GM21526 (cell line): ENCODE results near the gene POGLUT3.

Experiments
- ATAC-seq: cut with Tn5 transposase; IDR thresholded peaks from one replicate; pipeline ENCODE4 v1.9.1; 2021; ENCODE audit warnings: moderate library complexity; ENCODE audit not compliant: unreplicated experiment, low FRiP score

POGLUT3 gene

DNA sequence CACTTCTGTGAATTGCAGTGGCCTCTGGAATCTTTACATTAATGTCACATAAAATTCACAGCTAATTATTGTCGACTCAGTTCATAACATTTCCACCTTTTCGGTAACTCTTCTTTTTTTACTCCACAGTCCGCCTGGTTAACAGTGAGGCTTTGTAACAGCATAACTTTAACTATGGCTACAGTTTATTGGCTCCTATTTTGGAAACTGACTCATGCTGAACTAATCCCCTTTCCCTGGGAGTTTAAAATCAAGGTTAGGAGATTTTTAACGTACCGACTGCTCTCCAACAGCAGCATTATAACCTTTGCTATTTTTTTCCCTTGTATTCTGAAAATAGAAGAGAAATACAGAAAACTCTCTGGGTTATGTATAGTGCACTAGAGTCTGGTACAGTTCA lies 3.2 kb upstream of the POGLUT3 start:
- ATAC-seq, result no peak

DNA sequence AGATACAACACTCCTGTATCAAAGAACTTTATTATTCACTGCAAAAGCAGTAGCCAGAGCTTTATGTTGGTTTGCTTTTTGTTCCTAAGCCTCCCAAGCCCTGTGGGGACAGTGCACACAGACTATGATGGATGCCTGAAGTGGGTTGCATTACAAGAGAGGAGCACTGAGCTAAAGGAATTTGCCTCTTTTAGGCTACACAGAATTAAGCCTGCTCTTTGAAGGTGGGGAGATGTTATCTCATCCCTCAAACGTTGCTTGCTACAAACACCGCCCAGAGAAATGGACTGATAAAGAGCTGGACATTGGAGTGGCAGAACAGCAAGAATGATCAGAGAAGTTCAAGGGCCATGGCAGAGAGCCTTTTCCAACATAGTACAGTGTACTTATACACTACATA lies 2.5 kb upstream of the POGLUT3 start:
- ATAC-seq, result no peak

- no peak for ATAC-seq
Observed at GRCh38 chr11:108500169-108500568, 2.0 kb upstream of the POGLUT3 start.

DNA sequence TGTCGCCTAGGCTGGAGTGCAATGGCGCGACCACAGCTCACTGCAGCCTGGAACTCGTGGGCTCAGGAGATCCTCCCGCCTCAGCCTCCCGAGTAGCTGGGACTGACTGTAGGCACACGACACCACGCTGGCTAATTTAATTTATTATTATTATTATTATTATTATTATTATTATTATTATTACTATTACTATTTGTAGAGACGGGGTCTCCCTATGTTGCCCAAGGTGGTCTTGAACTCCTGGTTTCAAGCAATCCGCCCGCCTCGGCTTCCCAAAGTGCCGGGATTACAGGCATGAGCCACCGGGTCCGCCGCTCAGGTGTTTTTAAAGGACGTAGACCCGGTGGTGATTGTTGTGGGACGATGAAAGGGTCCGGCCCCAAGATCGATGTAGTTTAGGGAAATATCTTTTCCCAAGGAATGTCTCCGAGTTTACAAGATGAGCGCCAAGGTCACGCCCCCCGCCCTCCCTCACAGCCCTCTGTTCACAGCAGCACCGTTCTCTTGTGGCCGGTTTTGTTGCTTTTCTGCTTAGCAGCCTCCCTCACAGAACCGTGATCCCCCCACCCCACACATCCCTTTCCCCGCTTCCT lies 728 bp upstream of the POGLUT3 start:
- no peak for ATAC-seq

- peak; percentile 36 for ATAC-seq
Observed at GRCh38 chr11:108497317-108498045, 703 bp downstream of the POGLUT3 start.

GRCh38 chr11:108496643-108497256 lies 1.4 kb downstream of the POGLUT3 start:
- ATAC-seq, result no peak

GRCh38 chr11:108495326-108495725 lies 2.9 kb downstream of the POGLUT3 start:
- ATAC-seq, result no peak

DNA sequence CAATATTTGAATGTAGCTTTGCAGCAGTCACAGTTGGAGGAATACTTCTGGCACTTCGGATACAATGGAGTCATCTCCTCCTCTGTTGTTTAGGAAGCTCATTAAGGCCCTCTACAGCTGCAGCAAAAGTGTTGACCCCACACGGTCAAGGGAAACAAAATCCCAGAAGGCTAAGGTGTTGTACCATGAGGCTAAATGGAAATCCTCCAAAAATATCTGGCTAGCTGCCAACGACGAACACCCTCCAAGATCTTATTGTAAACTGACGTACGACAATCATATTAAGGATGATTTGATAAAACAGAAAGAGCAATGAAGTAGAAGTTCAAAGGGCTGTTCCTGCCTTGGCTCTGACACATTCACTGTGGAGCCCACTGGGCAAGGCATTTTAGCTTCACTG lies 4.0 kb downstream of the POGLUT3 start:
- ATAC-seq, result no peak

DNA sequence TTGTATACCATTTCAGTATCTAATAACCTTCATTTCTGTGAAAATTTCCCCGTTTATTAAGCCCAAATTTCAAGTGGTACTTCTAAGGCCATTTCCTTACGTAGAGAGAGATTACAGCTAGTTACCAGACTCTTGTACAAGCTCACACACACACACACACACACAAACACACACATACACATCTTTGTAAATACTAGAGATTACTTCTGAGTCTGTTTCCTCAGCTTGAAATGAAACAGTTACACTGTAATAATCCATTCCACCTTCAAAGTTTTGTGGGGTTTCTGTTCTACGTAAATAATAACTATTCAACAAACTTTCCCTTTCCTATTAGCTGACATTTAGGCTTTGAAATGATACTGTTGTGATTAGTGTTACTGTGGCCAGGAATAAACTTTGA lies 6.2 kb downstream of the POGLUT3 start:
- ATAC-seq, result no peak

DNA sequence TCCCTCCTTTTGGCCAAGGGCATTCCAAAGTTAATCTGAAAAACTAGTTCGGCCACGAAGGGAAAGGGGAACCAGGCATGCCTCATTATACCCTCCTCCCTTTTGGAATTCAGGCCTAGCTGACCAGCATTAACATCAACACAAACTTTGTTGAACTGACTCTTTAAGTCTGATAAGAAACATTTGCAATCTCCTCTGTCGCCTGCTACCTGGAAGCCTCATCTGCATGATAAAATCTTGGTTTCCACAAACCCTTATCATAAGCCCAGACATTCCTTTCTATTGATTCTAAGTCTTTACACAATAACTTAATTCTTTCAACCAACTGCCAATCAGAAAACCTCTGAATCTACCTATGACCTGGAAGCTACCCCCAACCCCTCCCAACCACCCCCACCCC lies 11.4 kb downstream of the POGLUT3 start:
- ATAC-seq, result no peak

DNA sequence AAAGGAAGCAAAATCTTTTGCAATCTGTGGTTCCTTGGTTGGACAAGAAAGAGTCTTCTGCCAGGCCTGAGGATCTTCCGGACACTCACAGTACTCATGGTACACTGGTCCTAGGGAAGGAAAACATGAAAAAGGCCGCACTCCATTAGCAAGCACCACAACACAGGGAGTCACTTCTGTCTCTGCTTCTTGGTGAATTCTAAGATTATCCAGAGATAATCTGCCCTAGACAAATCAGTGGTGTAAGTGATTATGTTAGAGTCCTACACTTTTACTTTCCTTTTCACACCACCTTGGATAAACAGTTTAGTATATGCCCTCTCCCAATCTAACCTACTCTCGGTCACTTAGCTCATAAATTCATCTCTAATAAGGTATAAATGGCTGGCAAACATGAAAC lies 11.9 kb downstream of the POGLUT3 start:
- no peak for ATAC-seq

- no peak for ATAC-seq
Observed at GRCh38 chr11:108483163-108483562, 15.0 kb downstream of the POGLUT3 start.

GRCh38 chr11:108474664-108475463 lies 23.3 kb downstream of the POGLUT3 start:
- ATAC-seq, result no peak

DNA sequence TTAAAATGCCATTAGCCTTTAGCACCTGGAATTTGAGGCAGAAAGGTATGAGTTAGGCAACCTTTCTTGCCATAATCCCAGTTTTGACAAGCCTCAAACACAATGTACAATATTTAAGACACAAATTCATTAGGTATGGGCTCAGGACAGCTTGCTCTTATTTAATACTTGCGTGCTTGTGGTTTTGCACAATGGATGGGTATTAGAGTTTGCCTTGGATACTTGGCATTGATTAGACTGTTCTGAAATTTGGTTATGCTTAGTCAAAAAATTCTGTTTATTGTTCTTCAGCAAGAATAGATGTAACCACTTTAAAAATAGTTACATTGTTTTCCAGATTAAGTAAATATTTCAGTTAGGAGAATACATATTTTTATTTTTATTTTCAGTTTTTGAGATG lies 25.5 kb downstream of the POGLUT3 start:
- no peak for ATAC-seq

DNA sequence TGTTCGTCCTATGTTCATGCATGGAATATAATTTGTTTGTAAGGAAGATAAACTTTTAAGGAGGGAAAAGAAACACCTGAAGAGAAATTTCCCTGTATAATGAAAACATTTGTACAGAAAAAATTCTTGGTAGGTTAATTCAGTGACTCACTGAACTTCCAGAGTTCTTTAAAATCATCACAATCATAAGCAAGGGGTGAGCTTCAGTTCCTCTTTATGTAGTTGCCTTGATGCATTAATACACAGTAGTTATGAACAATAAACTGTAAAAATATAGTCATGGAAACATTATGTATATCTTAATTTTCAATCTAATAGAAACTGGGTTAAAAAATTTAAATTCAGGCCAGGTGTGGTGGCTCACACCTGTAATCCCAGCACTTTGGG lies 29.7 kb downstream of the POGLUT3 start:
- ATAC-seq, result no peak

- peak; percentile 99 for ATAC-seq
Observed at GRCh38 chr11:108467091-108467823, 30.9 kb downstream of the POGLUT3 start, which contains the start of gene C11orf65. C11orf65 (minus strand) TSS chr11:108467529; CDS start chr11:108461559, 5,970 bp downstream.

DNA sequence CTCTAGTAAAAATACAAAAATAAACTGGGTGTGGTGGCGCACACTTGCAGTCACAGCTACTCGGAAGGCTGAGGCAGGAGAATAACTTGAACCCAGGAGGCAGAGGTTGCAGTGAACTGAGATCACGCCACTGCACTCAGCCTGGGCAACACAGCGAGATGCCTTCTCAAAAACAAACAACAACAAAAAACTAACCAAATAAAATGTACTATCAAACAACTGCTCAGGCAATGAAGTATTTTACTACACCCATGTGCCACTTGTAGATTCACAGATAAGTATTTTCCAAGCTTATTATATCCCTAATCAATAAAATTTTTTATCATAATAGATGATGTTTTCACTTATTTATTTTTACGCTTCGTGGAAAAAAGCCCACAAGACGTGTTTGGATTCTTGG lies 31.8 kb downstream of the POGLUT3 start:
- ATAC-seq, result no peak

DNA sequence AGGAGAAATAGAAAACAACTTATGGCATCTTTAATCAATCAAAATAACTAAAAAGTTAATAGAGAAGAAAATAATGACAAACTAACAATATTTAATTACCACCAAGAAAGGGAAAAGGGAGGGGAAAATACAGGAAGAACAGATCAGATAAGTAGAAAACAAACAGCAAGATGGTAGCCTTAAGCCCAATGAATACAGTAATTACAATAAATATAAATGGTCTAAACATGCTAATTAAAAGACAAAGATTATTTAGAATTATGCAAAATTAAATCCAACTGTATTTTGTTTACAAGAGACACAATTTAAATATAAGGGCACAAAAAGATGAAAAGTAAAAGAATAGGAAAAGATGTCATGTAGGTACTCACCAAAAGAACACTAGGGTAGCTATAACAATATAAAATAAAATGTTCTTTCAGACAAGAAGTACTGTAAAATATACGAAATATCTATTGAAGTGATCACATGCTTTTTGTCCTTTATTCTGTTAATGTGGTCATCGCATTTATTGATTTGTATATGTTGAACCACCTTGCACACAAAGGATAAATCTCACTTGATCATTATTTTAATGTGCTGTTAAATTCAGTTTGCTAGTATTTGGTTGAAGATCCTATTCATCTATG lies 44.9 kb downstream of the POGLUT3 start:
- no peak for ATAC-seq
